ENCODE measurements around the gene TREML2.
A peak's percentile ranks its signal among the peaks of the same experiment; 100 is the strongest.
"Not testable (repeated sequence)": the region's sequence is repeated elsewhere in the genome, so short reads cannot be mapped to it uniquely, and the experiment has no call there.

The TREML2 gene, protein sequence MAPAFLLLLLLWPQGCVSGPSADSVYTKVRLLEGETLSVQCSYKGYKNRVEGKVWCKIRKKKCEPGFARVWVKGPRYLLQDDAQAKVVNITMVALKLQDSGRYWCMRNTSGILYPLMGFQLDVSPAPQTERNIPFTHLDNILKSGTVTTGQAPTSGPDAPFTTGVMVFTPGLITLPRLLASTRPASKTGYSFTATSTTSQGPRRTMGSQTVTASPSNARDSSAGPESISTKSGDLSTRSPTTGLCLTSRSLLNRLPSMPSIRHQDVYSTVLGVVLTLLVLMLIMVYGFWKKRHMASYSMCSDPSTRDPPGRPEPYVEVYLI

DNA sequence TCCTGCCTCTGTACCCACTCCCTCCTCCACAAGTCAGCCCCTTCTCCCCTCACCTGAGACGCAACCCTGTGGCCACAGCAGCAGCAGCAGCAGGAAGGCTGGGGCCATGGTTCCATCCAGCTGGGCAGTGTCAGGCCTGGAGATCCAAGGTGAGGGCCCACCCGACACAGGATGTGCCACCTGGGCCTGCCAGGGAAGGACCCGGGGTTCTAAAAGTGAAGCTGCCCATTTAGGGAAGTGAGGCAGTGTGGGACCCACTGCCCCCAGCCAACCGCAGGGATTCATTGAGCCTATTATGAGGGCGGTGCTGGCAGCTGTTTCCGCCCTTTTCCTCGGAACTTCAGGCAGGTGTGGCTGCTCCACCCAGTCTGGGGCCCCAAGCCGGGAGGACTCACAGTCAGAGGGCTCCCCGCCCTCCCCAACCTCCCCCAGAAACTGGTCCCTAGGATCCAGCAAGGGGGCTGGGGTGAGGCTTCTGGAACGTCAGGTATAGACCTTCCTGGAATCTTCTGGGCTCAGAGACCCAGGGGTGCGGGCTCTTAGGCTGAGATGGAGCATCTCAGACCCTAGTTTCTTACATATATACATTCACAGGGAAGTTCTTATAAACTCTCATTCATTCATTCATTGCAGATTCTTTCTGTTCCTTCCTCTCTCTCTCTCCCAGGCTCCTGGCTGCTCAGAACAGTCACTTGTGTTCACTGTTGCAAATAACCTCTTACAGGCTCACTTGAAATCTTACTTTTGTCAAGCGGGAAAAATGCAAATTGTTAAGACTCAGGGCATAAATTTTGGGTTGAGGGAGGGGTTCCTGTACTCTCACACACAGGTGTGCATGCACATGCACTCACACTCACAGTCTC lies at the start of gene TREML2:
TSS of gene TREML2 (minus strand) at position 249 of the 863 bp plus-strand sequence. CDS start at position 108, 141 bp downstream.
- TF ChIP-seq MYC (IDR thresholded peaks at IDR 0.05; ENCODE audit: low read depth, low read length), result no peak
- TF ChIP-seq, protein P1, sequence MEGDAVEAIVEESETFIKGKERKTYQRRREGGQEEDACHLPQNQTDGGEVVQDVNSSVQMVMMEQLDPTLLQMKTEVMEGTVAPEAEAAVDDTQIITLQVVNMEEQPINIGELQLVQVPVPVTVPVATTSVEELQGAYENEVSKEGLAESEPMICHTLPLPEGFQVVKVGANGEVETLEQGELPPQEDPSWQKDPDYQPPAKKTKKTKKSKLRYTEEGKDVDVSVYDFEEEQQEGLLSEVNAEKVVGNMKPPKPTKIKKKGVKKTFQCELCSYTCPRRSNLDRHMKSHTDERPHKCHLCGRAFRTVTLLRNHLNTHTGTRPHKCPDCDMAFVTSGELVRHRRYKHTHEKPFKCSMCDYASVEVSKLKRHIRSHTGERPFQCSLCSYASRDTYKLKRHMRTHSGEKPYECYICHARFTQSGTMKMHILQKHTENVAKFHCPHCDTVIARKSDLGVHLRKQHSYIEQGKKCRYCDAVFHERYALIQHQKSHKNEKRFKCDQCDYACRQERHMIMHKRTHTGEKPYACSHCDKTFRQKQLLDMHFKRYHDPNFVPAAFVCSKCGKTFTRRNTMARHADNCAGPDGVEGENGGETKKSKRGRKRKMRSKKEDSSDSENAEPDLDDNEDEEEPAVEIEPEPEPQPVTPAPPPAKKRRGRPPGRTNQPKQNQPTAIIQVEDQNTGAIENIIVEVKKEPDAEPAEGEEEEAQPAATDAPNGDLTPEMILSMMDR (IDR thresholded peaks at IDR 0.05; ENCODE audit: low read depth, low read length), result no peak
- no peak for TF ChIP-seq POLR2A (IDR thresholded peaks at IDR 0.05; ENCODE audit: extremely low read depth, insufficient read length)
- TF ChIP-seq, protein P2, sequence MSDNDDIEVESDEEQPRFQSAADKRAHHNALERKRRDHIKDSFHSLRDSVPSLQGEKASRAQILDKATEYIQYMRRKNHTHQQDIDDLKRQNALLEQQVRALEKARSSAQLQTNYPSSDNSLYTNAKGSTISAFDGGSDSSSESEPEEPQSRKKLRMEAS (IDR thresholded peaks at IDR 0.05; ENCODE audit: low read depth, low read length), result no peak
- DNase-seq (ENCODE audit: low read depth), result peak; percentile 84
- peak within 1 kb of the TSS; percentile 48 for H3K4me3 ChIP-seq (ENCODE audit: low read depth, low read length)

DNA sequence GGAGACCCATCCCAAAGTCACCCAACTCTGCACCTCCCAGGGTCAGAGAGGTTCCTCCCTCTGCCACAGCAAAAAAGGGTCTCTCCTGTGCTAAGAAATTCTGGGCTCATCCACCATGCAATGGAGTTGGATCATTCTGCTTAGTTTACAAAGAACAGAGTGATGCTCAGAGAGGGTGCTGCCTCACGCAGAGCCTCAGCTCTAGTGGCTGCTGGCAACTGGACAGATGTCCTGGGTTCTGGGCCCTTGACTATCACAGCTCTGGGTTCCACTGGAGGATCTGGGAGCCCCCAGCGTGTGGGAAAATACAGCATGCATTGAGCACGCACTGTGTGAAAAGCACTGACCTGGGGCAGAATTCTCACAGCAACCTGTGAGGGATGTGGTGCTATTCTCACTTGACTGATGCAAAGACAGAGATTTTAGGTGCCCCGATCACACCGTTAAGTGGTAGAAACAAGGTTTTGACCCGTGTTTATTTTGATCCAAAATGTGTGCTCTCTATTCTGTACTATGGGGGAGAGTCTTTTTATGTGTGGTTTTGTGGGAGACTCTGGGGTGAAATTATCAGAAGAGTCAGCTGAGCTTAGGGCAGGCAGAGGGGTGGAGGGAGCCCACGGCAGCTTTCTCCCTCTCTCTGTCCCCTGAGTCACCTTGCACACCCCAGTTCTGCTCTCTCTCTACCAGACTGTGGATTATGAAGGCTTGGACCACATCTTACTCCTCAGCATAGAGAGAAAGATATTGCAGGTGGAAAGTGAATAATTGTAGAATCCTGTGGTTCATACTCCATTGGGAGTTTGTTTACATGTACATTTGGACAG lies 47.1 kb upstream of the TREML2 start:
- no peak for DNase-seq (ENCODE audit: low read depth)
- no peak overlapping the region for H3K4me3 ChIP-seq (ENCODE audit: low read depth, low read length)
- TF ChIP-seq, protein P2 (IDR thresholded peaks at IDR 0.05; ENCODE audit: low read depth, low read length), result no peak
- TF ChIP-seq, protein P1 (IDR thresholded peaks at IDR 0.05; ENCODE audit: low read depth, low read length), result no peak
- TF ChIP-seq MYC (IDR thresholded peaks at IDR 0.05; ENCODE audit: low read depth, low read length) (no peak), POLR2A (IDR thresholded peaks at IDR 0.05; ENCODE audit: extremely low read depth, insufficient read length) (no peak)

DNA sequence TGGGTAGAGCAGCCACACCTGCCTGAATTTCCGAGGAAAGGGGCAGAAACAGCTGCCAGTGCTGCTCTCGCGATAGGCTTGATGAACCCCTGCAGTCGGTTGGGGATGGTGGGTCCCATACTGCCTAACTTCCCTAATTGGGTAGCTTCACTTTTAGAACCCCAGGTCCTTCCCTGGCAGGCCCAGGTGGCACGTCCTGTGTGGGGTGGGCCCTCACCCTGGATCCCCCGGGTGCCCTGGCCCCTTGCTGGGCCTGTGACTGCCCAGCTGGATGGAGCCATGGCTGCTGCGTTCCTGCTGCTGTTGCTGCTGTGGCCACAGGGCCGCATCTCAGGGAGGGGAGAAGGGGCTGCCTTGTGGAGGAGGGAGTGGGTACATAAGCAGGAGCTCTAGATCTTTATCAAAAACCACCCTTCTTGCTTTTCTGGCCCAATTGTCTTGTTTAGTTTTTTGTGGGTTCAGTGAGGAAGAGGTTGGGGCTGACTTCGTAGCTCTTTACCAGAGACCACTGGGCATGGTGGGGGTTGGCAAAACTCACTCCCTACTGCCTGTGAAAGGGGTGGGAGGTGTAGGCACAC lies 46.4 kb upstream of the TREML2 start:
- DNase-seq (ENCODE audit: low read depth), result no peak
- no peak for TF ChIP-seq MYC (IDR thresholded peaks at IDR 0.05; ENCODE audit: low read depth, low read length)
- TF ChIP-seq, protein P1 (IDR thresholded peaks at IDR 0.05; ENCODE audit: low read depth, low read length), result no peak
- TF ChIP-seq POLR2A (IDR thresholded peaks at IDR 0.05; ENCODE audit: extremely low read depth, insufficient read length), result no peak
- TF ChIP-seq, protein P2 (IDR thresholded peaks at IDR 0.05; ENCODE audit: low read depth, low read length), result no peak
- no peak overlapping the region for H3K4me3 ChIP-seq (ENCODE audit: low read depth, low read length)

DNA sequence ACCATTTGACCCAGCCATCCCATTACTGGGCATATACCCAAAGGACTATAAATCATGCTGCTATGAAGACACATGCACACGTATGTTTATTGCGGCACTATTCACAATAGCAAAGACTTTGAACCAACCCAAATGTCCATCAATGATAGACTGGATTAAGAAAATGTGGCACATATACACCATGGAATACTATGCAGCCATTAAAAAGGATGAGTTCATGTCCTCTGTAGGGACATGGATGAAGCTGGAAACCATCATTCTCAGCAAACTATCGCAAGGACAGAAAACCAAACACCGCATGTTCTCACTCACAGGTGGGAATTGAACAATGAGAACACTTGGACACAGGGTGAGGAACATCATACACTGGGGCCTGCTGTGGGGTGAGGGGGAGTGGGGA lies 45.6 kb upstream of the TREML2 start:
- not testable (repeated sequence) for H3K4me3 ChIP-seq (ENCODE audit: low read depth, low read length); DNase-seq (ENCODE audit: low read depth)

DNA sequence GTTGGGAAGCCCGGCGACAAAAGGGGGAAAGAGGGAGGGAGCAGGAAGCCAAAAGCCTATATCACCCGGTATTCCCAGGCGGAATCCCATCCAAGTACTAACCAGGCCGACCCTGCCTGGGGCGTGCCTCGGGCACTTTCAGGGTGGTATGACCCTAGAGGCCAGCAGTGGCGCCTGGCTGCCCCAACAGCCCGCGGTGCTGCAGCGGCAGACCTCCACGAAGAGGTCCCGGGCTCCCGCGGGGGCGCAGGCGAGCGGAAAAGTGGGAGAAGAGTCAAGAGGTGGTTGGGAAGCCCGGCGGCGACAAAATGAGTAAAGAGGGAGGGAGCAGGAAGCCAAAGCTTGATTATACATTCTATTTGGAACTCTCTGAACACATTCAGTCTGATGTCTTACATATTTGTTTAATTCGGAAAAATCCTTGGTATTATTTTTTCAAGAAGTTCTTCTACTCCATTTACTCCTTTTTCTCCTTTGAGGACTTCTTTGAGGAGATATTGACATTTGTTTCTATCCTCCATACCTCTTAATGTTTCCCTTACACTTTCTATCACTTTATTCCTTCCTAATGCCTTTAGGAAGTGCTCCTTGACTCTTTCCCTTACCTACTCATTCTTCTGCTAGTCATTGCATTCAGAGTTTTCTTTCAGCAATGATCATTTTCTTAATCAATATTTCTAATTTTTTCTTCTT lies 38.7 kb upstream of the TREML2 start:
- no peak for DNase-seq (ENCODE audit: low read depth)
- no peak overlapping the region for H3K4me3 ChIP-seq (ENCODE audit: low read depth, low read length)
- TF ChIP-seq, protein P2 (IDR thresholded peaks at IDR 0.05; ENCODE audit: low read depth, low read length), result no peak
- no peak for TF ChIP-seq POLR2A (IDR thresholded peaks at IDR 0.05; ENCODE audit: extremely low read depth, insufficient read length)
- TF ChIP-seq, protein P1 (IDR thresholded peaks at IDR 0.05; ENCODE audit: low read depth, low read length), result no peak
- TF ChIP-seq MYC (IDR thresholded peaks at IDR 0.05; ENCODE audit: low read depth, low read length), result no peak

Data from NB4 (cell line).